ENCODE data around the gene NFATC3.

Gene NFATC3

GRCh38 chr16:68072038-68072695 lies 13.0 kb upstream of the NFATC3 start:
- no peak for DNase-seq (ENCODE audit: low read depth in 1 of 2, low spot score in 1 of 2)

- no peak for DNase-seq (ENCODE audit: low read depth in 1 of 2, low spot score in 1 of 2)
These were observed 11.0 kb upstream of the NFATC3 start for GRCh38 chr16:68073902-68074760.

DNA sequence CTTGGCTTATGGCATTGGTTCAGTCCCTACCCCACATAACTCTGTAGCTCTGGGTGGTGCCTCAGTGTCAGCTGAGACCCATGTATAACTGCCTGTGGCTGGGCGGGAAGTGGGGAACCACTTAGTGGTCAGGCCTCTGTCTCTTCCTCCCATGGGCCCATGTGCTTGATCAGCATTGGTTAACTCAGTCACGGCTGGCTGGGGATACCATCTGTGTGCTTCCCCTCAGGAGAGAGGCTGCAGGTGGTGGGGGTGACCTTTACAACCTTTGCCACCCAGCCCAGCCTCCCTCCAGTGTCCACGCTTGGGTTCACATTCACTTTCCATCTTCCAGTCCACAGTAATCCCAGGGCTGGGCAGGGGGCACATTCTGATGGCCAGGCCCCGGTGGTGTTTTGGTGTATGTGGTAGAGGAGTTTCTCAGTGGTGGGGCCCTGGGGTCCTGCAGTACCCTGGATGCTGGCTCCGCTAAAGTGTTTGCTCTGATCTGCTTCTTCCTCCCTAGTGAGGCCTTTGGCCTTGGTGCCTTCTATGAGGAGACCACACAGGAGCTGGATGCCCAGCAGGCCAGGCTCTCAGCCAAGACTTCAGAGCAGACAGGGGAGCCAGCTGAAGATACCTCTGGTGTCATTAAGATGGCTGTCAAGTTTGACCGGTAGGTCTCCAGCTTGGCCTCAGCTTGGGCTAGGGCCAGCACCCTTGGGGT lies 10.2 kb upstream of the NFATC3 start:
- DNase-seq (ENCODE audit: low read depth in 1 of 2, low spot score in 1 of 2): peak in 1 of 2 donors; percentile 28

- no peak for DNase-seq (ENCODE audit: low read depth in 1 of 2, low spot score in 1 of 2)
These were observed 9.2 kb upstream of the NFATC3 start for GRCh38 chr16:68075980-68076379.

- no peak for DNase-seq (ENCODE audit: low read depth in 1 of 2, low spot score in 1 of 2)
These were observed 8.6 kb upstream of the NFATC3 start for GRCh38 chr16:68076560-68076959.

DNA sequence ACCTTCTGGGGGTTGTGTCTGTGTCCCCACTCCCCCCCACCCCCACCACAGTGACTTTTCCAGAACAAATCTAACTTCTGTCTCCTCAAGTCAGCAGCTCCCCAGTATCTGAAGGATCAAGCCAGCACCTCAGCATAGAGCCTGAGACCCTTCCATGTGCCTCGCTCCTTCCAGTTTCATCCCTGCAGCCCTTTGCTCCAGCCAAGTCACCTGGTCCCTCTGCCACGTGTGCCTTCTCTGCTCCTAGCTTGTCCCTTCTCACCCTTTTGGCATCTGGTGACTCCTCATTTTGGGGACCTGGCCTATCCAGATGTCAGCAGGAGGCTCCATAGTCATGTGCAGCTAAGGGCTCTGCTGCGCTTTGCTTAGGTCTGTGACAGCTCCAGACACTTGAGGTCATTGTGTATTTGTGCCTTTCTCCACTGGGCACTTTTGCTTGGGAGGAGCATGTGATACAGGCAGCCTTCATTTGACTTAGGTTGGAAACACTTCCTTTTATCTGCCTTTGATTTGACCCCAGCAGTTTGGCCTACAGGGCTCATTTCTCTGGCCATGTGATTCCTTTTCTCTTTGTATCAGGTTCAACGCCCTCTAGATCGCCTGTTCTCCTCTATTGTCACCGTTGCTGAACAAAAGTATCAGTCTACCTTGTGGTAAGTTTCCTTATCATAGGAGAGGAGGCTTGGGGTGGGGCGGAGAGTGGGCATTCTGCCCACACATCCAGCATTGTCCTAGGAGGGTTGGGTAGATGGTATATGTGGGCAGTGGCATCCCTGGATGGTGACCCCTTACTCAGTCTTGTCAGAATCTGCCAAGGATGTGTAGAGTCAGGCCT lies 7.1 kb upstream of the NFATC3 start:
- DNase-seq (ENCODE audit: low read depth in 1 of 2, low spot score in 1 of 2): no peak

DNA sequence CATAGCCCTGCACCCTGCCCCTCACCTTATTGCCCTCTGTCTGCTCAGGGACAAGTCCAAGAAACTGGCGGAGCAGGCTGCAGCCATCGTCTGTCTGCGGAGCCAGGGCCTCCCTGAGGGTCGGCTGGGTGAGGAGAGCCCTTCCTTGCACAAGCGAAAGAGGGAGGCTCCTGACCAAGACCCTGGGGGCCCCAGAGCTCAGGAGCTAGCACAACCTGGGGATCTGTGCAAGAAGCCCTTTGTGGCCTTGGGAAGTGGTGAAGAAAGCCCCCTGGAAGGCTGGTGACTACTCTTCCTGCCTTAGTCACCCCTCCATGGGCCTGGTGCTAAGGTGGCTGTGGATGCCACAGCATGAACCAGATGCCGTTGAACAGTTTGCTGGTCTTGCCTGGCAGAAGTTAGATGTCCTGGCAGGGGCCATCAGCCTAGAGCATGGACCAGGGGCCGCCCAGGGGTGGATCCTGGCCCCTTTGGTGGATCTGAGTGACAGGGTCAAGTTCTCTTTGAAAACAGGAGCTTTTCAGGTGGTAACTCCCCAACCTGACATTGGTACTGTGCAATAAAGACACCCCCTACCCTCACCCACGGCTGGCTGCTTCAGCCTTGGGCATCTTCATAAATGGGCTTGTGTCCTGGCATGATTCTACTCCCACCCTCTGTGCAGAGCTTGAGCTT lies 6.3 kb upstream of the NFATC3 start:
- DNase-seq (ENCODE audit: low read depth in 1 of 2, low spot score in 1 of 2): no peak

DNA sequence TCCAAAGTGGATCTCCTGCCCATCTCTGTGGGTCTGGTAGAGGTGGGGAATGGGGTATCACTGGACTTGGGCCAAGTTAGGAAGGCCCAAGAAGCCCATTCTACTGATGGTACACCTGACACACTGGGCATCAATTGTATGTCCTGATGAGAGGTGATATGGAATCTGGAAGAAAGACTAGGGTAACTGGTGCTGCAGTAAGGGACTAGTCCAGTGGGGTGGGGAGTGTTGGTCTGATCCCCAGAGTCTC lies 5.9 kb upstream of the NFATC3 start:
- no peak for DNase-seq (ENCODE audit: low read depth in 1 of 2, low spot score in 1 of 2)

GRCh38 chr16:68079626-68080344 lies 5.4 kb upstream of the NFATC3 start:
- DNase-seq (ENCODE audit: low read depth in 1 of 2, low spot score in 1 of 2): peak; percentile 46 to 50

DNA sequence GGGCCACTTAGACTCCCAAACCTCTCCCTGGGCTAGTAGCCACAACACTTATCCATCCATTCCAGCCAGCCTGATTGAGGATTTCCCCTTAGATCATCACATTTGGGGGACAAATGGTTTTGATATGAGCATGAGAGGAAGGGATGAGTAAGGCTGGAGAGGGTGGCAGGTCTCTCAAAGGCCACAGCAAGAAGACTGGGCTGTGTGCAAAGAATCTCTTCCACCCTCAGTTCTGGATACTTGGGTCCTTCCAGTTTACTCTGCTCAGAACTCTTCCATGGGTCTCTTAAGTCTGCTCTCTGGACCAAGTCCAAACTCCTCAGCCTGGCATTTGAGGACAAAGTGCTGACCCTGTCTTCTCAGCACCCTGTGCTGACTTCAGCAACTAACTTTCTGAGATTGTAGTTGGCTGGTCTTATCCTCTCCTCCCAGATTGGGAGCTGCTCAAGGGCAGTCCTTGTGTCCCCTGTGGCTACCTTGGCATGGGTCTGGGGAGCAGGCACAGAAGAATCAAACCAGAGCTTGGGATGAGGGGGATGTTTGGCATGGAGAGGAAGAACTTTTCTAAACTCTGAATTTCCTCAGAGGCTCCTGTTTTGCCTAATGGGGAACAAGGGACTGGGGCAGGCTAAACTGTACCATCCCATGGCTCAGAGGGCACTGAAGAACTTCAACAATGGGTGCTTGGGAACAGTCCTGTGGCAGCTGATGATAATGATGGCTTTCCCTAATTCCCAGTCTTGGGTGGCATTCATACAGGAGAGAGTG lies 3.1 kb upstream of the NFATC3 start:
- DNase-seq (ENCODE audit: low read depth in 1 of 2, low spot score in 1 of 2): no peak

DNA sequence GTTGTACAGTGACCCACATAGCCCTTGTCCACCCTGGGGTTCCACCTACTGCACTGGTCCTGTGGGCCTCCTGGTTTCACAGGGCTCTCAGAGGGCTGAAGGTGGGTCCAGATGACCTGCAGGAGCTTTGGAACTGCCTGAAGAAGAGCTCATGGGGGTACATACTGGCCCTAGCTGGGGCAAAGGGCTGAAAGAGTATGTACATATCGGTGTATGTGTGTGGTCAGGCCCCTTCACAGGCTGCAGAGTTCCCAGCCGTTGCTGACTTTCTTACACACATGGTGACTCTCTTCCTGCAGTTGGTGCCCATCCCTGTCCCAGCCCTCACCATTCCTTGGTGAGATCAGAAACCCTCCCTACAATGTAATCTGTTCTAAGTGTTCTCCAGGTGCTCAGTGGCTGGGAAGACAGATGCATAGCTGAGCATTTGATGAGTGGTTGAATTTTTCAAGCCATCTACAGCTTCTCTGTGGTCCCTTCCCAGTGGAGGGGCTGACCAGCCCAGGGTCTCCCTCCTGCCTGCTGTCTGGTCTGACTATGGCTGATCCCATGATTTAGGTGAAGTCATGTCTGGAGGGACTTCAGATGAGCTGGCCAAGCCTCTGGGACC lies 2.4 kb upstream of the NFATC3 start:
- no peak for DNase-seq (ENCODE audit: low read depth in 1 of 2, low spot score in 1 of 2)

- DNase-seq (ENCODE audit: low read depth in 1 of 2, low spot score in 1 of 2): no peak
These were observed 1.9 kb upstream of the NFATC3 start for GRCh38 chr16:68083239-68083781.

- no peak for DNase-seq (ENCODE audit: low read depth in 1 of 2, low spot score in 1 of 2)
These were observed 1.2 kb upstream of the NFATC3 start for GRCh38 chr16:68083861-68084503.

DNA sequence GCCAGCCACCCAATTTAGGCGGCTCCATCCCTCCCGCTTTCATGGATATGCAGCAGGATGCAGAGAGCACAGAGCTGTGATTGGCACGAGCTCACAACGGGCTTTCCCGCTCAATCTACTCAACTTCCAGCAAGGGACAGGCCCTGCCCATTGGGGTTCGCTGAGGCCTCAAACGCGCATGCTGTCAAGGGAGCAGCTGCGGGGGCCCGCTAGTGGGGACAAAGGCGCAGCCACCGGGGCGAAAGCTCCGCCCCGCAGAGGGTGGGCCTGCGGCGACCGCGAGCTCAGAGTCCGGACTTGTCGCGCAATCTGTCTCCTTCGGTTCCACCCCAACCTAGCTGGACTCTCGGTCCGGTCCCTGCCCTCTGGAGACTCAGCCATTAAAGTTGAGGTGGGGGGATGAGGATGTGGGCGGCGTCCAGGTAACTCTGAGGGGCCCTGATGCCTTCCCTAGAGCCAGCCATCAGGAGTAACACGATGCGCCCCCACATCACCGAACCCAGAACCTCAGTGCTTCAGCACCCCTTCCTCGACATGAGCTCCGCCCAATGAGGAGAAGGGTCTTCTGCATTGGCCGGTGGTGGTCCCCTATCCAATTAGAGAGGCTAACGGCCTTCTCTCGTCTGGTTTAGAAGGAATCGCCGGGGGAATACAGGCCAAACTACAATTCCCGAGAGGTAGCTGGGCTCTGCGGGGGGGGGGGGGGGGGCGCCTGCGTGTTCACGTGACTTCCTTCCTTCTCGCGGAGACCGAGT lies 489 bp upstream of the NFATC3 start:
- DNase-seq (ENCODE audit: low read depth in 1 of 2, low spot score in 1 of 2): peak; percentile 58 to 74

DNA sequence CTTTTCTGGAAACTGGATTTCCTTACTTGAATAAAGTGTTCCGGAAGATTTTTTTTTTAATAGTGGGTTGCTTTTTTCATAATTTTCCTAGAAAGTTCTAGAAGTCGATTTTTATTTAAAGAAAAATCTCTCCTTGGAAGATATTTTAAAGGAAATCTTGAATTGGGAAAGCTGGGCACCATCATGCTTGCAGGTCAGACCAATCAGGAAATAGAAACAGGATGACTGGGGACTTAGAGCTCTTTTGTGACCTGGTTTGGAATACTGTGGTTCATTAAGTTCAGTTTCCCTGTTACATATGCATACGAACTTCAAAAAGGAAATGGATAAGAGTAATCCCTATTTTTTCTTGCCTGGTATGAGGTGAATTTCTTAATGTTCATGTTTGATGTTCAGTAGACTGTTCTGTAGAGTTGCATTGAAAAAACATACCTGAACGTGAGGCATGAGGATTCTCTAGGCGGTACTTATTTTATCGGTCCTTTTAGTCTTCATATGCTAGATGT lies 1.2 kb downstream of the NFATC3 start:
- no peak for DNase-seq (ENCODE audit: low read depth in 1 of 2, low spot score in 1 of 2)

DNA sequence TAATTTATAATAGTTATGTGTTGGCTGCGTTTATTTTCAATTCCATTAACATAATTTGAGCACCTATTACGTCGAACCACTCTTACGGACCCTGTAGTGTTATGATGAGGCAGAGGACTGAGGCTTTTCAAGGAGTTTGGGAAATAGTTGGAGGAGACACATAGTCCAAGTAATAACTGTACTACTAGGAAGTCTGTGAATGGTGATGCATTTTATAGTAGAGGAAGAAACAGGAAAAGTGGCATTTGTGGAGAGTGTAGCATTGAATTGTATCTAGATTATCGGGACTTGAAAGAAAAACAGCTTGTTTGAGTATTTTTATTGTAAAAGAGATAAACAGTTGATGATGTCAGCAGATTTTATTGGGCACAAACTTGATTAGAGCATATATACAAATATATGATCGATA lies 1.7 kb downstream of the NFATC3 start:
- DNase-seq (ENCODE audit: low read depth in 1 of 2, low spot score in 1 of 2): no peak

- DNase-seq (ENCODE audit: low read depth in 1 of 2, low spot score in 1 of 2): no peak
These were observed 2.5 kb downstream of the NFATC3 start for GRCh38 chr16:68087688-68088087.
